ENCODE measurements around the gene PSMD2.

Gene PSMD2

DNA sequence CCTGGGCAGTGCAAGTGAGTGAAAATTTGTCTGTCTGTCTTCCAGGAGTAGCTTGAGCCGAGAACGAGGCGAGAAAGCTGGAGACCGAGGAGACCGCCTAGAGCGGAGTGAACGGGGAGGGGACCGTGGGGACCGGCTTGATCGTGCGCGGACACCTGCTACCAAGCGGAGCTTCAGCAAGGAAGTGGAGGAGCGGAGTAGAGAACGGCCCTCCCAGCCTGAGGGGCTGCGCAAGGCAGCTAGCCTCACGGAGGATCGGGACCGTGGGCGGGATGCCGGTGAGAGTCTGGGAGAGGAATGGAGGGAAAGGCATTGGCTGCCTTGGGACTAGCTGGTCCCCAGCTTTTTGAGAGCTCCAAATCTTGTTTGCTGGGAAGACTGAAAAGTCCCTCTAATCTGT is 28.1 kb downstream of the PSMD2 start:
- Histone ChIP-seq H3K4me3 (no peak overlapping the region), H4K20me1 (peaks cover 100% of the 10 kb centered on the region), H3K36me3 (peaks cover 100% of the 10 kb centered on the region), H3K4me1 (no peaks in the 10 kb centered on the region), H3K4me2 (no peak overlapping the region), H3K27ac (no peak overlapping the region), H3K27me3 (no peaks in the 10 kb centered on the region), H3K9ac (no peak overlapping the region), H3K9me3 (no peaks in the 10 kb centered on the region)
- no peak for TF ChIP-seq Cebpa-rat (IDR thresholded peaks at IDR 0.05)

DNA sequence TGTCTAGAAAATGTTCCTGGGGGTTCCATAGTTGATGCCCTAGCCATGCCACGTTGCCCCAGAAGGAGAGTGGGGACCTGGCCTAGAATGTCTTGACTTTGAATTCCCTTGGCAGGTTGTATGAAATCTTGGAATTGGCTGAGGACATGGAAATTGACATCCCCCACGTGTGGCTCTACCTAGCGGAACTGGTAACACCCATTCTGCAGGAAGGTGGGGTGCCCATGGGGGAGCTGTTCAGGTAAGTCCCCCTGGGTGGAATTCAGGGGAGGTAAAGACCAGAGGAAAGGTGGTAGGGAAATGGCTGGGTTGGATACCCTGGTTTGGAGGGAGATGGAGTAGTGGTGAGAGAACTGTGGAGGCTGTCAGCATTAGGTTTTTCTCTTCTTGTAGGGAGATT is 29.5 kb downstream of the PSMD2 start:
- H4K20me1 ChIP-seq = peaks cover 100% of the 10 kb centered on the region
- no peaks in the 10 kb centered on the region for H3K27me3 ChIP-seq
- H3K36me3 ChIP-seq = peaks cover 100% of the 10 kb centered on the region
- no peak overlapping the region for H3K9ac ChIP-seq
- no peak overlapping the region for H3K4me3 ChIP-seq
- no peaks in the 10 kb centered on the region for H3K4me1 ChIP-seq
- no peaks in the 10 kb centered on the region for H3K9me3 ChIP-seq
- no peak overlapping the region for H3K27ac ChIP-seq
- no peak overlapping the region for H3K4me2 ChIP-seq
- TF ChIP-seq Cebpa-rat (IDR thresholded peaks at IDR 0.05) = no peak

DNA sequence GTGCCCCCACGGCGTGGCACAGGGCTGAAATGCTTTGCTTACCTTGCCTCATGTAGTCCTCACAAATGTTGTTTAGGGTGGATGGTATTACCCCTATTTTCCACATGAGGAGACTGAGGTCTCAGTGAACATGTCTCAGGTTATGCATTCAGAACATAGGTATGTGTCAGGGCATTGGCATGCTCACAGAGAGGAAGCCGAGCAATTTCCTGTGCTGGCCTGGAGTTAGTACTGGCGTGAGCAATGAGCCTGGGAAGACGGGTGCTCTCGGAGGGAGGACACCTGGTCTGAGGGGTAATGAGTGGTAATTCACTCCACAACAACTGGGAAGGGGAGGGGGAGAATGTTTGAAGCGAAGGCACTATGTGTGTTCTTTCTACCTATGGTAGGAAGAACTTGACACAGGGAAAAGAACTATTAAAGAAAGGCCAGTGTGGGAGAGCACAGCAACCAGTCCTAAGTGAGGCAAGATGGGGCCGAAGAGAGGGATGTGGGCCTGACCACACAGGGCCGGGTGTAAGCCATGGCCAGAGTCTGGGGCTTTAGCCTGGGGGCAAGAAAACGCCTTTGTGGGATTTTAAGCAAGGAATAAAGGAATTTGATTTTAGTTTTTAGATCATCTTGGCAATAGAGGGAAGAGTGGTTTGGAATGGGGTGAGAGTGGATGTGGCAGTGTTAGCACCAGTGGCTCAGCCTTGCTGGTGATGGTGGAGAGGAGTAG is 33.5 kb downstream of the PSMD2 start:
- Histone ChIP-seq H3K4me2 (no peak overlapping the region), H3K4me1 (peaks cover 19% of the 10 kb centered on the region), H3K27ac (no peak overlapping the region), H3K27me3 (no peaks in the 10 kb centered on the region), H3K9ac (no peak overlapping the region), H3K36me3 (peaks cover 80% of the 10 kb centered on the region), H3K9me3 (no peaks in the 10 kb centered on the region), H4K20me1 (peaks cover 95% of the 10 kb centered on the region), H3K4me3 (no peak overlapping the region)
- TF ChIP-seq Cebpa-rat (IDR thresholded peaks at IDR 0.05) = no peak

DNA sequence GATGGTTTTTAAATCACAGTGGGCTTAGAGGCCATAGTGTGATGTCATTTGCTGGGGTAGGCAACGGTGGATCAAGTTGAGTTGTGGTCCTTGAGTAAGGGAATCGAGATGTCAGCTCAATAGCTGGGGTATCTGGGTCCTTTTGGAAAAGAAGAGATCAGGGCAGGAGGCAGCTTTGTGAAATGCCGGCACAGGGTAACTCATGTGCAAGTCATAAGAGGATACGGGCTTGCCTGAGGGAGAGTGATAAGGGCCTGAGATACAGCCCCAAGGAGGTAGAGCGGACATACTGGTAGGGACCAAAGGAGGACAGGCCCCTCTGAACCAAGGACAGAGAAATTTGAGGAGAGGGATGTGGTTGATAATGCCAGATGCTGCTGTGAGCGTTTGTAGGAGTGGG is 34.1 kb downstream of the PSMD2 start:
- Histone ChIP-seq H4K20me1 (peaks cover 95% of the 10 kb centered on the region), H3K4me1 (peaks cover 26% of the 10 kb centered on the region), H3K9ac (0 out of 2 replicates have a peak overlapping the region, but pooled peaks have one; percentile 36), H3K9me3 (no peaks in the 10 kb centered on the region), H3K4me3 (no peak overlapping the region), H3K27me3 (no peaks in the 10 kb centered on the region), H3K4me2 (no peak overlapping the region), H3K36me3 (peaks cover 73% of the 10 kb centered on the region), H3K27ac (no peak overlapping the region; the same call in 1 of the 2 replicates)
- no peak for TF ChIP-seq Cebpa-rat (IDR thresholded peaks at IDR 0.05)

DNA sequence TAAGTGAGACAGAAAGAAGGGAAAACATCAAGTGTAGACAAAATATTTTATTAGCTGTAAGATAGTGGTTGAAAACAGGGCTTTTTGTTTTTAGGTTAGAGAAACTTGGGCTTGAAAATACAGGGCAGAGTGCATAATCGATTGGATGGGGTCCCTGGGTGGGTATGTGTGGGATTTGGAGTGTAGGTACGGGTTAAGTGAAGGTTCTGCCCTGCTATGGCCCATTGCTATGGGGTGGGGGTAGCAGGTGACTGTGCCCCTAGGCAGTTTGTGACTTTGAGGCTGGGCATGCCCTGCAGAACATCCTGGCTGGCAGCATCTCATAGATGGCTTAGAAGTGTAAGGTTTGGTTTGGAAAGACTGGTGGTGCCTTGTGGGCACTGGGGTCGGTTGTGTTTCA is 34.7 kb downstream of the PSMD2 start:
- H3K4me1 ChIP-seq = peaks cover 31% of the 10 kb centered on the region
- no peak for TF ChIP-seq Cebpa-rat (IDR thresholded peaks at IDR 0.05)
- H3K27ac ChIP-seq = no peak overlapping the region
- no peak overlapping the region for H3K4me3 ChIP-seq
- H4K20me1 ChIP-seq = peaks cover 95% of the 10 kb centered on the region
- 0 out of 2 replicates have a peak overlapping the region, but pooled peaks have one; percentile 36 for H3K9ac ChIP-seq
- no peaks in the 10 kb centered on the region for H3K9me3 ChIP-seq
- H3K36me3 ChIP-seq = peaks cover 68% of the 10 kb centered on the region
- H3K4me2 ChIP-seq = no peak overlapping the region
- H3K27me3 ChIP-seq = no peaks in the 10 kb centered on the region; the same call in 1 of the 2 replicates

DNA sequence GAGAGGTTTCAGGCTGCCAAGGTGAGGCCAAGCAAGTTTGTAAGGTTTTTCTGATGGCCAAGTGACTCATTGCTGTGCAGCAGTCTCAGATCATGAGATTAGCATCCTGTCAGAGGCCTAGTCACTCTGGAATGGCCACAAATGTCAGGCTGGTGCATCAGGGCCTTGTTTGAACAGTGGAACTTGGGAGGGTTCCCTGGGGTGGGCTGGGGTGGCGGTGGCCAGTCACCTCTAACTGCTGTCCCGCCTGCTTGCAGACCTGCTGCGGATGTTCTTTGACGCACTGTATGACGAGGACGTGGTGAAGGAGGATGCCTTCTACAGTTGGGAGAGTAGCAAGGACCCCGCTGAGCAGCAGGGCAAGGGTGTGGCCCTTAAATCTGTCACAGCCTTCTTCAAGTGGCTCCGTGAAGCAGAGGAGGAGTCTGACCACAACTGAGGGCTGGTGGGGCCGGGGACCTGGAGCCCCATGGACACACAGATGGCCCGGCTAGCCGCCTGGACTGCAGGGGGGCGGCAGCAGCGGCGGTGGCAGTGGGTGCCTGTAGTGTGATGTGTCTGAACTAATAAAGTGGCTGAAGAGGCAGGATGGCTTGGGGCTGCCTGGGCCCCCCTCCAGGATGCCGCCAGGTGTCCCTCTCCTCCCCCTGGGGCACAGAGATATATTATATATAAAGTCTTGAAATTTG is 35.6 kb downstream of the PSMD2 start:
- Histone ChIP-seq H3K4me3 (no peak overlapping the region), H3K4me1 (peaks cover 40% of the 10 kb centered on the region), H3K27me3 (no peaks in the 10 kb centered on the region; the same call in 1 of the 2 replicates), H3K27ac (no peak overlapping the region), H3K4me2 (no peak overlapping the region), H4K20me1 (peaks cover 95% of the 10 kb centered on the region), H3K9ac (0 out of 2 replicates have a peak overlapping the region, but pooled peaks have one; percentile 82), H3K36me3 (peaks cover 59% of the 10 kb centered on the region), H3K9me3 (no peaks in the 10 kb centered on the region)
- no peak for TF ChIP-seq Cebpa-rat (IDR thresholded peaks at IDR 0.05)

DNA sequence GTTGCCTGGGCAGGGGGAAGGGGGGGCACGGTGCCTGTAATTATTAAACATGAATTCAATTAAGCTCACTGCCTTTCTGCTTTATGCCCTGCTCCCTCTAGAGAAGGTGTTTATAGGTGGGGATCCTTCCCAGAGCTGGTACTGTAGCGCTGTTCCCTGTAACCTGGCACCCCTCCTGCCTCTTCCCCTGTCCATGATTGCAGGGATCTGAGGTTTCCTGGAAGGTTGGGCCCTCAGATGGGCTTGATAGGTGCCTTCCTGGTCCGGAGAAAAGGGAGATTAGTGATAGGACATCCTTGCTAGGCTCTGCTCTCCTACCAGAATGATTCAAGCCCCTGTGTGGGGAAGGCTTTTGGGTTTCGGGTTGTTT is 36.2 kb downstream of the PSMD2 start:
- peaks cover 95% of the 10 kb centered on the region for H4K20me1 ChIP-seq
- TF ChIP-seq Cebpa-rat (IDR thresholded peaks at IDR 0.05) = no peak
- no peaks in the 10 kb centered on the region; the same call in 1 of the 2 replicates for H3K27me3 ChIP-seq
- H3K36me3 ChIP-seq = peaks cover 52% of the 10 kb centered on the region
- no peaks in the 10 kb centered on the region for H3K9me3 ChIP-seq
- H3K4me2 ChIP-seq = peak overlapping the region; percentile 96
- H3K4me3 ChIP-seq = peak overlapping the region; percentile 77
- peak overlapping the region; percentile 64; the same call in 1 of the 2 replicates for H3K27ac ChIP-seq
- peak overlapping the region; percentile 82 for H3K9ac ChIP-seq
- H3K4me1 ChIP-seq = peaks cover 44% of the 10 kb centered on the region

DNA sequence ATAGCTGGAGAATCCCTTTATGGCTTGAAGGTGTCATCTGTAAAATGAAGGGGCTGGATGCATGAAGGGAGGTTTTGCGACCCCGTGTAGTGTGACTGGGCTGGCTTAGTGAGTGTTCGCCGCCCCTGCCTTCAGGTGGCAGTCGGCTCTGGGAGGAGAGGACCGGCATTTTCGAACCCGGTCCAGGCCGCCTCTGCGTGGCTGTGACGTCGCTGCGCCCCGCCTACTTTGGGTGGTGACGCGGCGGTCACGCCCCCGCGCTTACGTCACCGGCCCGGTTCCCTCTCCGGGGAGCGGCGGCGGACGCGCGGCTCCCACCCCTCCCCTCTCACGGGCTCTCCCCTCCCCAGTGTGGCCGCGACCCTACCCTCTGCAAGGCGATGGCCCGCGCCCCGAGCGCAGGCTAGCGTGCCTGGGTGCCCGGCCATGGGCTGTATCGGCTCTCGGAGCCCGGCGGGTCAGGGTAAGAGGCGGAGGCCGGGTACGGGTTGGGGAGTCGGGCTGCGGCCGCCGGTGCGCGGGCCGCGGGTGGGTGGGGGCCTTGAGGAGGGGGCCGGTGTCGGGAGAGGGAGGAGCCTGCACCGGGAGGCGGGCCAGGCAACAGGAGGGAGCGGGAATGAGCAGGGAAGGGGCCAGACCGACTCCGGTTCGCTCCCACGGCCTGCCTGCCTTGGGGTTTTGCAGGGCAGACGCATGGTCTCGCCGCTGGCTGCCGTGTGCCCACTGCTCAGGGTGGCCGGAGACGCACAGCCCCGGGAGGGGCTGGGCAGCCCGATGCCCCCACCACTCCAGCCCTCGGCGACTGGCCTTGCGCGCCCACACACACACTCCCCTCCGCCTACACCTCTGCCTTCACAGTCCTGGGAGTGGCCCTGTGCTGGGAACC is 36.9 kb downstream of the PSMD2 start:
- Histone ChIP-seq H3K36me3 (peaks cover 46% of the 10 kb centered on the region), H3K27ac (peak overlapping the region; percentile 64), H3K27me3 (no peaks in the 10 kb centered on the region; the same call in 1 of the 2 replicates), H4K20me1 (peaks cover 91% of the 10 kb centered on the region), H3K4me3 (peak overlapping the region; percentile 77), H3K4me1 (peaks cover 46% of the 10 kb centered on the region), H3K9me3 (no peaks in the 10 kb centered on the region), H3K4me2 (peak overlapping the region; percentile 96), H3K9ac (peak overlapping the region; percentile 82)
- no peak for TF ChIP-seq Cebpa-rat (IDR thresholded peaks at IDR 0.05)

DNA sequence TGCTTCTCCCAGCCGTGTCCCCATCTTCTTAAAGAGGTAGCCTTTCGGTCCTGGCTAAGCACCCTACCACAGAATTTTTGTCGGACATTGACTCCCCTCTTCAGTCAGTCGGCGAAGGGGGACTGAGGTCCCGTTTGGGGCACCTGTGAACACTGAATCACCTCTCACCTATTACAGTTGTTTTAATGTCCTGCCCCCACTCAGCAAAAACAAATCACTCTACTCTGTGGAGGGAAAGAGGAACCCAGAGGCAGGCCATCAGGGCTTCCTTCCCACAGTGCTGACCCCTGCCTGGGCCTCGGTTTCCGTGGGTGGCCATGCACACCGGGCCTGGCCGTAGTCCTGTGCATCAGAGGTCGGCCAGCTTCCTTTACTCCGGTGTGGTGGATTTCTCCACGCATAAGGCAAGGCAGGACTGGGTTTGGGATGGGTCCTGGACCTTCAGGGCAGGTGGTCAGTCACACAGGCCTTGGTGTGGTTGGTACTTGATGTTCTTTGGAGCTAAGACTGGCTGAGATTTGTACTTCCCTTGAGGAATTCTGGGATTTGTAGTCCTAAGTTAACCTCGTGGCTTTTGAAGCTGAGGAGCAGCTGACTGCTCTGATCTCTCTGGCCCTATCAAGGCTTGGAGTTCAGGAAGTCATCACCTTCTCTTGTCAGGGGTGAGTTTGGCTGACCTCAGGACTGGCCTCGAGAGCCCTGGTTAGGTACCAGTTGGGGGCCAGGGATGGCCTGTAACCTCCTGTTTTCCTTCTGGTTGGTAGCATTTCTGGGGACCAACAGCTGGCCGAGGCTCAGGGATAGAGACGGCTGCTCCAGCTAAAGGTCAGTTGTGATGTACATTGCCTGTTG is 37.7 kb downstream of the PSMD2 start:
- no peak for TF ChIP-seq Cebpa-rat (IDR thresholded peaks at IDR 0.05)
- Histone ChIP-seq H3K27me3 (no peaks in the 10 kb centered on the region; the same call in 1 of the 2 replicates), H3K9me3 (no peaks in the 10 kb centered on the region), H3K9ac (peak overlapping the region; percentile 82), H4K20me1 (peaks cover 91% of the 10 kb centered on the region), H3K36me3 (peaks cover 42% of the 10 kb centered on the region), H3K4me3 (peak overlapping the region; percentile 77), H3K4me1 (peaks cover 52% of the 10 kb centered on the region), H3K27ac (peak overlapping the region; percentile 64), H3K4me2 (peak overlapping the region; percentile 96)

Data from BLaER1 (cell line).